EH (cell line): ENCODE measurements around the gene MEF2A.
"Not testable (repeated sequence)": the region's sequence is repeated elsewhere in the genome, so short reads cannot be mapped to it uniquely, and the experiment has no call there.

Source experiments
- DNase-seq: peaks from one replicate; pipeline ENCODE4 v3.0.0-alpha.2; 2015; ENCODE audit warnings: low read depth

Gene MEF2A

GRCh38 chr15:99645951-99646350, 80.2 kb downstream of the MEF2A start:
- peak; percentile 2 for DNase-seq

- peak; percentile 75 for DNase-seq
Measured at GRCh38 chr15:99651023-99651807, 85.4 kb downstream of the MEF2A start.

GRCh38 chr15:99656205-99656604, 90.4 kb downstream of the MEF2A start:
- DNase-seq: no peak

- no peak for DNase-seq
Measured at GRCh38 chr15:99657996-99658395, 92.2 kb downstream of the MEF2A start.

GRCh38 chr15:99662903-99663302, 97.1 kb downstream of the MEF2A start:
- no peak for DNase-seq

GRCh38 chr15:99666073-99666472, 100.3 kb downstream of the MEF2A start:
- not testable (repeated sequence) for DNase-seq

GRCh38 chr15:99668533-99669182, 102.9 kb downstream of the MEF2A start:
- no peak for DNase-seq

- no peak for DNase-seq
Measured at GRCh38 chr15:99669250-99669649, 103.5 kb downstream of the MEF2A start.

GRCh38 chr15:99671926-99672635, 106.3 kb downstream of the MEF2A start:
- no peak for DNase-seq

GRCh38 chr15:99673111-99673510, 107.3 kb downstream of the MEF2A start:
- DNase-seq: no peak

GRCh38 chr15:99674279-99674678, 108.5 kb downstream of the MEF2A start:
- DNase-seq: no peak

- DNase-seq: no peak
Measured at GRCh38 chr15:99677540-99678134, 111.9 kb downstream of the MEF2A start.

- no peak for DNase-seq
Measured at GRCh38 chr15:99680276-99680675, 114.5 kb downstream of the MEF2A start.

GRCh38 chr15:99681990-99682389, 116.2 kb downstream of the MEF2A start:
- no peak for DNase-seq

- peak; percentile 84 for DNase-seq
Measured at GRCh38 chr15:99682455-99682854, 116.7 kb downstream of the MEF2A start.

GRCh38 chr15:99683000-99683670, 117.4 kb downstream of the MEF2A start:
- DNase-seq: peak; percentile 61

GRCh38 chr15:99686290-99686689, 120.5 kb downstream of the MEF2A start:
- DNase-seq: no peak

GRCh38 chr15:99692825-99693224, 127.0 kb downstream of the MEF2A start:
- DNase-seq: peak; percentile 81

GRCh38 chr15:99696096-99696495, 130.3 kb downstream of the MEF2A start:
- no peak for DNase-seq

GRCh38 chr15:99702895-99703602, 137.3 kb downstream of the MEF2A start:
- DNase-seq: no peak
